ENCODE data around the gene ANKRD52.

ANKRD52 gene

GRCh38 chr12:56258068-56258819, at the start of gene ANKRD52:
Gene ANKRD52 (minus strand): TSS chr12:56258384. CDS start chr12:56258269, 115 bp downstream.
- peak; percentile 85 for TF ChIP-seq CTCF (IDR thresholded peaks at IDR 0.05; ENCODE audit: extremely low read depth, missing control alignments)
- peak; percentile 99 for DNase-seq (ENCODE audit: low spot score)

- no peak for TF ChIP-seq CTCF (IDR thresholded peaks at IDR 0.05; ENCODE audit: extremely low read depth, missing control alignments)
- no peak for DNase-seq (ENCODE audit: low spot score)
These were observed 49.2 kb upstream of the ANKRD52 start for GRCh38 chr12:56307221-56307965.

GRCh38 chr12:56304872-56305590, 46.8 kb upstream of the ANKRD52 start:
- TF ChIP-seq CTCF (IDR thresholded peaks at IDR 0.05; ENCODE audit: extremely low read depth, missing control alignments), result no peak
- no peak for DNase-seq (ENCODE audit: low spot score)

- no peak for TF ChIP-seq CTCF (IDR thresholded peaks at IDR 0.05; ENCODE audit: extremely low read depth, missing control alignments)
- no peak for DNase-seq (ENCODE audit: low spot score)
These were observed 46.1 kb upstream of the ANKRD52 start for GRCh38 chr12:56304276-56304675.

- TF ChIP-seq CTCF (IDR thresholded peaks at IDR 0.05; ENCODE audit: extremely low read depth, missing control alignments), result no peak
- no peak for DNase-seq (ENCODE audit: low spot score)
These were observed 42.7 kb upstream of the ANKRD52 start for GRCh38 chr12:56300644-56301464.

GRCh38 chr12:56299853-56300643, 41.9 kb upstream of the ANKRD52 start, which contains the start of gene CS:
Gene CS (minus strand): TSS chr12:56300330. CDS start chr12:56300201, 129 bp downstream.
- peak; percentile 96 for DNase-seq (ENCODE audit: low spot score)
- no peak for TF ChIP-seq CTCF (IDR thresholded peaks at IDR 0.05; ENCODE audit: extremely low read depth, missing control alignments)
